Transverse colon (tissue), 4 donors: ENCODE data around the gene DCLRE1B. TPM values are rescaled to one million over a fixed set of nuclear protein-coding genes. Genes with fewer than 3 reads are reported as not detected.

Experiments used
- DNase-seq: peaks from one replicate; pipeline ENCODE4 v3.0.0-alpha.2; 2019
- H3K27ac ChIP-seq, 4 donors: fragments of 200-600 bp; sonication (generic); 2 replicates each; pipeline ENCODE4 v1.5.1; 2016 to 2018; ENCODE audit warnings: inconsistent platforms in 4 of 4
- H3K27me3 ChIP-seq: fragments of 200-600 bp; sonication (generic); 2 replicates; pipeline ENCODE4 v1.5.1; 2017; ENCODE audit warnings: inconsistent platforms
- H3K36me3 ChIP-seq, 4 donors: fragments of 200-600 bp; sonication (generic); 2 replicates each; pipeline ENCODE4 v1.5.1; 2017 to 2019; ENCODE audit warnings: inconsistent platforms in 4 of 4
- H3K4me1 ChIP-seq, 4 donors: fragments of 200-600 bp; sonication (generic); 2 replicates each; pipeline ENCODE4 v1.5.1; 2017 to 2020; ENCODE audit warnings: inconsistent platforms in 4 of 4
- H3K4me3 ChIP-seq, 4 donors: fragments of 200-600 bp; sonication (generic); 1 replicate in 1 of 4; 2 replicates in 3 of 4; pipeline versions ENCODE4 v1.5.1 to v1.6.1; 2017 to 2019; ENCODE audit warnings: inconsistent platforms in 4 of 4
- H3K9me3 ChIP-seq, 2 donors: fragments of 200-600 bp; sonication (generic); 2 replicates each; pipeline ENCODE4 v1.5.1; 2017 to 2019; ENCODE audit warnings: inconsistent platforms in 2 of 2
- EP300 ChIP-seq: sonication (generic); formaldehyde crosslinking; IDR thresholded peaks from one replicate; pipeline ENCODE4 v1.6.1; 2017; ENCODE audit warnings: antibody characterized with exemption, low read depth
- POLR2A ChIP-seq: fragments of 450-650 bp; IDR thresholded peaks from one replicate; pipeline ENCODE4 v1.6.1; 2016; ENCODE audit warnings: antibody characterized with exemption, mild to moderate bottlenecking, moderate library complexity
- POLR2AphosphoS5 ChIP-seq, 3 donors: sonication (generic); formaldehyde crosslinking; IDR thresholded peaks; one replicate each; pipeline ENCODE4 v1.6.1; 2016; ENCODE audit warnings: antibody characterized with exemption in 3 of 3
- WGBS, 2 donors: methylation state at CpG; one replicate each; pipeline ENCODE4 v1.1.5; 2018; ENCODE audit warnings: low coverage in 1 of 2; 5-methylcytosine and 5-hydroxymethylcytosine counted together
- in situ Hi-C, 4 donors: fragments of 200-750 bp; cut with MboI; loops; one replicate each; pipeline versions ENCODE4 v1.15.0 to v1.15.1; 2017; ENCODE audit warnings: low sequenced_read_pairs in 3 of 4, low pct_ligation_motif_present in 1 of 4, low pct_unique_long_range_greater_than_20kb in 1 of 4
- intact Hi-C: fragments of 100-400 bp; cut with DNase I; formaldehyde crosslinking; loops from one replicate; pipeline ENCODE4 v1.15.1; 2023; ENCODE audit warnings: low total_unique reads
- total RNA-seq, 4 donors: library from RNA; depleted of rRNA; stranded (reverse); fragments of >200 nt; gene quantifications; one replicate each; pipeline ENCODE4 v1.1.0, GENCODE V29; 2016
- TF ChIP-seq, protein P1 (sequence below), 5 experiments: fragments of 200-600 bp in 3 of 5; fragments of 450-650 bp in 2 of 5; sonication (generic) in 3 of 5; IDR thresholded peaks; 1 replicate in 2 of 5; 2 replicates in 3 of 5; pipeline ENCODE4 v1.5.1; 2016 to 2017; ENCODE audit warnings: antibody characterized with exemption in 5 of 5, inconsistent platforms in 3 of 5, mild to moderate bottlenecking in 2 of 5, moderate library complexity in 1 of 5

Gene DCLRE1B
- total RNA-seq, 4 donors from 2014 or later = 2.4 to 6.2 (median 2.9) TPM; not detected in 1

DNA sequence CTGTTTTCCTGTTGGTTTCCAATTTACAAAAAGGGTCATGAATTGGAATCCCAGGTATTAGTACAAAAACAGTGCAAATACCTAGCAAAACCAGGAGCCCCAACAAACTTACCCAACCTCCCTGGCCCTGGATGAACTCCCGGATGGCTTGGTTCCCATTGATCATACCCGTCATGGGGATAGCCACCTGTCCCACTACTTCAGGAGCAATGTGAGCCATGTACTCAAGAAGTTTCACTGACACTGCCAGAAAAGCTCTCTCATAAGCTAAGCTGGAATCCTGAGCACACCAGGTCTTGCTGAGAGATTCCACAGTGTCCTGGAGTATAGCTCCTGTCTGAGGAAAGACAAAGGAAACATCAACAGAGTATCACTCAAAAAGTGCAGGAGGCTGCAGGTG is 23.5 kb upstream of the DCLRE1B start:
- Histone ChIP-seq H3K27me3 (no peaks in the 10 kb centered on the region), H3K27ac (no peak overlapping the region), H3K4me3 (no peak overlapping the region), H3K4me1 (peaks cover 0 to 36% (median 4%) of the 10 kb centered on the region in 4 donors), H3K36me3 (no peaks in the 10 kb centered on the region), H3K9me3 (no peaks in the 10 kb centered on the region)
- intact Hi-C loops = no loop called here
- WGBS, 2 donors = 49% methylated on average over 2 of the region's 2 CpGs; no CpG with 5 or more reads in 1 of the 2 donors
- TF ChIP-seq POLR2AphosphoS5 (IDR thresholded peaks at IDR 0.05) (no peak), POLR2A (no peak), EP300 (no peak)
- TF ChIP-seq, protein P1, sequence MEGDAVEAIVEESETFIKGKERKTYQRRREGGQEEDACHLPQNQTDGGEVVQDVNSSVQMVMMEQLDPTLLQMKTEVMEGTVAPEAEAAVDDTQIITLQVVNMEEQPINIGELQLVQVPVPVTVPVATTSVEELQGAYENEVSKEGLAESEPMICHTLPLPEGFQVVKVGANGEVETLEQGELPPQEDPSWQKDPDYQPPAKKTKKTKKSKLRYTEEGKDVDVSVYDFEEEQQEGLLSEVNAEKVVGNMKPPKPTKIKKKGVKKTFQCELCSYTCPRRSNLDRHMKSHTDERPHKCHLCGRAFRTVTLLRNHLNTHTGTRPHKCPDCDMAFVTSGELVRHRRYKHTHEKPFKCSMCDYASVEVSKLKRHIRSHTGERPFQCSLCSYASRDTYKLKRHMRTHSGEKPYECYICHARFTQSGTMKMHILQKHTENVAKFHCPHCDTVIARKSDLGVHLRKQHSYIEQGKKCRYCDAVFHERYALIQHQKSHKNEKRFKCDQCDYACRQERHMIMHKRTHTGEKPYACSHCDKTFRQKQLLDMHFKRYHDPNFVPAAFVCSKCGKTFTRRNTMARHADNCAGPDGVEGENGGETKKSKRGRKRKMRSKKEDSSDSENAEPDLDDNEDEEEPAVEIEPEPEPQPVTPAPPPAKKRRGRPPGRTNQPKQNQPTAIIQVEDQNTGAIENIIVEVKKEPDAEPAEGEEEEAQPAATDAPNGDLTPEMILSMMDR (IDR thresholded peaks at IDR 0.05) = no peak
- in situ Hi-C loops = no loop called here
- no peak for DNase-seq

DNA sequence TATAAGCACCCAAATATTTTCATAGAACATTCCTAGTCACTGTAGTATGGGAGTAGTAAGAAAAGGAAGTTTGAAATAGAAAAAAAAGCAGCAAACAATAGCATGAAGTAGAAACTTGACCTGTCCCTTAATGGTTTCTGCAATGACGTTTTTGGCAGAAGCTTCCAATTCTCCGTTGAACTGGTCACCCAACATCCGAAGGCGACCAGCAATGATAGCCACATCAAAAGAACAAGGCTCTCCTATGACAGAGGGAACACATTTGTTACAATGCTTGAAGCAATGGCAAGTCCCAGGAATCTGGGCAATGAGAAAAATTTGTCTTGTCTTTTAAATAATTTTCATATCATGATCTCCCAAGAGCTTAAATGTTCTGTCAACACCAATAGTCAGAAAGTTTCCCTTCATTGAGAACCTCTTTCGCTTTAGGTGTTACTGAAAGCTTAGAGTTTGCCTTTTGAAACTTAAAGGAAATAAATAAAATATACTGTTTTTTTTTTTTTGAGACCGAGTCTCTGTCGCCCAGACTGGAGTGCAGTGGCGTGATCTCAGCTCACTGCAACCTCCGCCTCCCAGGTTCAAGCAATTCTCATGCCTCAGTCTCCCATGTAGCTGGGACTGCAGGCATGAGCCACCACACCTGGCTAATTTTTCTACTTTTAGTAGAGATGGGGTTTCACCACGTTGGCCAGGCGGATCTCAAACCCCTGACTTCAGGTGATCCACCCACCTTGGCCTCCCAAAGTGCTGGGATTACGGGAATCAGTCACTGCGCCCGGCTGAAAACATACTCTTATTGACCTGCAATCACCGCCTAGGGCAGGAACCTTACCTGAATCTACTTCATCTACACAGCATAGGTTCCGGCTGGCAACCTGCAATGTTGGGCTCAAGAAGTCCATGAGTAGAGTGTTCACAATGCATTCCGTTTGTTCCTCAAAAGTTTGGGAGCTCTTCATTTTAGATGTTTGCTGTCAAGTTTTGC is 18.4 kb upstream of the DCLRE1B start:
- in situ Hi-C loops = no loop called here
- H3K27ac ChIP-seq = peak overlapping the region; percentile 77 to 86 (median 78)
- peak; percentile 25 for DNase-seq

GRCh38 chr1:113887402-113888175 is 17.5 kb upstream of the DCLRE1B start, which contains the start of gene BCL2L15:
Gene BCL2L15 (minus strand): TSS chr1:113887581. CDS start chr1:113887375, 206 bp downstream.
- H3K36me3 ChIP-seq = no peaks in the 10 kb centered on the region
- peak within 1 kb of the TSS in 3 of 4 donors; percentile 31 to 47 (median 32) for H3K4me3 ChIP-seq
- H3K4me1 ChIP-seq = peaks cover 0 to 38% (median 11%) of the 10 kb centered on the region in 4 donors
- H3K27me3 ChIP-seq = no peaks in the 10 kb centered on the region
- in situ Hi-C loops (no loop called here), intact Hi-C loops (no loop called here)
- WGBS, 2 donors = 48 to 49% methylated on average over 5 to 6 of the region's 6 CpGs
- DNase-seq = no peak
- TF ChIP-seq EP300 = no peak
- TF ChIP-seq, protein P1 (IDR thresholded peaks at IDR 0.05) = no peak
- peak; percentile 46 to 91 (median 87) for TF ChIP-seq POLR2AphosphoS5 (IDR thresholded peaks at IDR 0.05)
- TF ChIP-seq POLR2A = peak; percentile 84
- H3K27ac ChIP-seq = peak within 1 kb of the TSS; percentile 77 to 86 (median 78)
- no peaks in the 10 kb centered on the region for H3K9me3 ChIP-seq

More for the DNA sequence above, 18.4 kb upstream of the DCLRE1B start:
- 58 to 68% methylated on average over 5 to 17 of the region's 17 CpGs for WGBS, 2 donors
- Histone ChIP-seq H3K9me3 (no peaks in the 10 kb centered on the region), H3K4me3 (peak overlapping the region in 3 of 4 donors; percentile 31 to 47 (median 32)), H3K4me1 (peaks cover 0 to 33% (median 11%) of the 10 kb centered on the region in 4 donors), H3K27me3 (no peaks in the 10 kb centered on the region), H3K36me3 (no peaks in the 10 kb centered on the region)
- no peak for TF ChIP-seq EP300
- TF ChIP-seq POLR2A = no peak
- TF ChIP-seq POLR2AphosphoS5 (IDR thresholded peaks at IDR 0.05) = no peak
- TF ChIP-seq, protein P1 (IDR thresholded peaks at IDR 0.05) = no peak
- intact Hi-C loops = no loop called here

DNA sequence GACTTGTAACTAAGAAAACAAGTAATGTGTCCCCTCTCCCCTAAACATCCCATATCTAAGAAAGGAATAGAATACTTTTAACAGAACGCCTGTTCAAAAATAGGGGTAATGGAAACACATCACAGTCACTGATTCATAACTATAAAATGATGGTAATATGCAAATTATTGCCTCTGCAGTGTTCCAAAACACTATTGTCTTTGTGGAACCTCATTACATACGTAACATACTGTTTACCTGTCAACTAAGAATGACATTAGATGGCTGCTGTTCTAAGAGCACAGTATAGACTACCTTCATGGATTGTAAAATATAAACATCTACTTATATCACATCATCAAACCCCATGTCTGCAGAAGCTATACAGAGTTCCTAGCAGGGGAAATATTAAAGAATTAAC is 14.3 kb upstream of the DCLRE1B start:
- Histone ChIP-seq H3K9me3 (no peaks in the 10 kb centered on the region), H3K27me3 (no peaks in the 10 kb centered on the region), H3K4me1 (peaks cover 0 to 22% (median 8%) of the 10 kb centered on the region in 4 donors), H3K4me3 (no peak overlapping the region), H3K36me3 (no peaks in the 10 kb centered on the region), H3K27ac (no peak overlapping the region)
- DNase-seq = no peak
- intact Hi-C loops = no loop called here
- 63 to 67% methylated on average over 2 of the region's 2 CpGs for WGBS, 2 donors
- in situ Hi-C loops = no loop called here
- TF ChIP-seq POLR2AphosphoS5 (IDR thresholded peaks at IDR 0.05) (no peak), EP300 (no peak), POLR2A (no peak)
- TF ChIP-seq, protein P1 (IDR thresholded peaks at IDR 0.05) = no peak
